ENCODE results near the gene CAMTA1.

The CAMTA1 gene

GRCh38 chr1:6939363-6939762 lies 154.1 kb downstream of the CAMTA1 start:
- CTCF ChIA-PET: no interaction called here
- TF ChIP-seq HDGF (IDR thresholded peaks at IDR 0.05; ENCODE audit: borderline replicate concordance): no peak
- no peak for TF ChIP-seq TARDBP (IDR thresholded peaks at IDR 0.05)

DNA sequence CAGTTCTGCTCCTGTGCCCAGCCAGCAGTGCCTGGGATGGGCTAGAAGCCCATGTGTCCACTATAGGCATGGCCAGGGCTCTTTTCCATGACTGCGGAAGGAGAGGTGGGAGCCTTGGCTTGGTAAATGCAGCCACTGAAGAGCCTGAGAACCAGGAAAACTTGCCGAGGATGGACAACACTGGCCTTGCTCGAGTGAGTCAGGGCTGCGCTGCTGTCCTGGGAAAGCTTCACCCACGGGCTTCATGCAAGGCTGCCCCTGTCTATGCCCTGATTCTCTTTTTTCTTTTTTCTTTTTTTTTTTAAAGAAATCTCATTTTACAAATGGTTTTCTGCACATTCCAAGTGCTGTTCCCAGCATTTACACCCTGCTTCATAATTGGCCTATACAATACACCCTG lies 156.5 kb downstream of the CAMTA1 start:
- no peak for TF ChIP-seq FOXM1 (IDR thresholded peaks at IDR 0.05; ENCODE audit: borderline replicate concordance)
- no peak for TF ChIP-seq NFRKB (IDR thresholded peaks at IDR 0.05)
- no peak for TF ChIP-seq ELF4 (IDR thresholded peaks at IDR 0.05)
- TF ChIP-seq SUZ12 (IDR thresholded peaks at IDR 0.05): no peak
- no peak for TF ChIP-seq ARNT (IDR thresholded peaks at IDR 0.05)
- TF ChIP-seq FOXA1 (IDR thresholded peaks at IDR 0.05): no peak
- no peak for TF ChIP-seq L3MBTL2 (conservative IDR thresholded peaks at IDR 0.05)
- no peak for TF ChIP-seq SP1 (IDR thresholded peaks at IDR 0.05)
- no peak for TF ChIP-seq ZNF384 (IDR thresholded peaks at IDR 0.05)
- no peak for TF ChIP-seq HDGF (IDR thresholded peaks at IDR 0.05; ENCODE audit: borderline replicate concordance)
- TF ChIP-seq, protein P1, sequence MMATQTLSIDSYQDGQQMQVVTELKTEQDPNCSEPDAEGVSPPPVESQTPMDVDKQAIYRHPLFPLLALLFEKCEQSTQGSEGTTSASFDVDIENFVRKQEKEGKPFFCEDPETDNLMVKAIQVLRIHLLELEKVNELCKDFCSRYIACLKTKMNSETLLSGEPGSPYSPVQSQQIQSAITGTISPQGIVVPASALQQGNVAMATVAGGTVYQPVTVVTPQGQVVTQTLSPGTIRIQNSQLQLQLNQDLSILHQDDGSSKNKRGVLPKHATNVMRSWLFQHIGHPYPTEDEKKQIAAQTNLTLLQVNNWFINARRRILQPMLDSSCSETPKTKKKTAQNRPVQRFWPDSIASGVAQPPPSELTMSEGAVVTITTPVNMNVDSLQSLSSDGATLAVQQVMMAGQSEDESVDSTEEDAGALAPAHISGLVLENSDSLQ (IDR thresholded peaks at IDR 0.05): no peak
- ChIA-PET CTCF (interaction anchor here (1.1 kb wide), 1 partner anchor 16 kb away, joined by 4 read pairs; no protein-coding TSS in a partner anchor), POLR2A (no interaction called here)
- no peak for DNase-seq (ENCODE audit: extremely low spot score)

More at GRCh38 chr1:6939363-6939762, 154.1 kb downstream of the CAMTA1 start:
- POLR2A ChIA-PET: no interaction called here
- DNase-seq (ENCODE audit: extremely low spot score): no peak

DNA sequence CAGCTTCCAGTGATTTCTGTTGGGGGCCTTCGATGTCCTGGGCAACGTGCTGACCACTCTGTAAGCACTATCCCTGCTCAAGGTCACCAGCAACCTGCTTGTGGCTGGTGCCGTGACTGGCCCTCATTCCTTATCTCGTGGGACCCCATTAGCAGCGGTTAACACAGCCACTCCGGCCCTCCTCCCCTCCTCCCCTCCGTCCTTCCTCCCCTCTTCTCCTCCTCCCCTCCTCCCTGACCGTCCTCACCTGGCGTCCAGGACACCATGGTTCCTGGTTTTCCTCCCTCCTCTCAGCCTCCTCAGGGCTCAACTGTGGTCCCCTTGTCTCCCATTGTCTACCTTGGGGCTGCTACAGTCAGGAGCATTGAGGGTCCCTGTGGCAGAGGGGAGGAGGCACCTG lies 157.7 kb downstream of the CAMTA1 start:
- DNase-seq (ENCODE audit: extremely low spot score): no peak
- ChIA-PET CTCF (no interaction called here), POLR2A (no interaction called here)
- TF ChIP-seq FOXA1 (IDR thresholded peaks at IDR 0.05) (no peak), TARDBP (IDR thresholded peaks at IDR 0.05) (no peak), L3MBTL2 (conservative IDR thresholded peaks at IDR 0.05) (no peak), FOXM1 (IDR thresholded peaks at IDR 0.05; ENCODE audit: borderline replicate concordance) (no peak), SP1 (IDR thresholded peaks at IDR 0.05) (no peak), ELF4 (IDR thresholded peaks at IDR 0.05) (no peak), BHLHE40 (IDR thresholded peaks at IDR 0.05; ENCODE audit: borderline replicate concordance) (no peak), SUZ12 (IDR thresholded peaks at IDR 0.05) (no peak), FOXK2 (IDR thresholded peaks at IDR 0.05) (no peak), NFRKB (IDR thresholded peaks at IDR 0.05) (no peak), ZNF384 (IDR thresholded peaks at IDR 0.05) (no peak), ARNT (IDR thresholded peaks at IDR 0.05) (no peak)
- TF ChIP-seq, protein P1 (IDR thresholded peaks at IDR 0.05): no peak

- ChIA-PET CTCF (no interaction called here), POLR2A (no interaction called here)
- no peak for DNase-seq (ENCODE audit: extremely low spot score)
- TF ChIP-seq FOXA1 (IDR thresholded peaks at IDR 0.05) (no peak), CTBP1 (IDR thresholded peaks at IDR 0.05; ENCODE audit: borderline replicate concordance) (no peak), ELF4 (IDR thresholded peaks at IDR 0.05) (no peak), FOXK2 (IDR thresholded peaks at IDR 0.05) (no peak), SP1 (IDR thresholded peaks at IDR 0.05) (no peak), TARDBP (IDR thresholded peaks at IDR 0.05) (no peak)
These were observed 159.2 kb downstream of the CAMTA1 start for GRCh38 chr1:6944434-6944833.

- ChIA-PET POLR2A (no interaction called here), CTCF (interaction anchor here (0.6 kb wide), 1 partner anchor 510 kb away, joined by 3 read pairs; no protein-coding TSS in a partner anchor)
- no peak for DNase-seq (ENCODE audit: extremely low spot score)
- TF ChIP-seq SP1 (IDR thresholded peaks at IDR 0.05) (no peak), HDGF (IDR thresholded peaks at IDR 0.05; ENCODE audit: borderline replicate concordance) (no peak), FOXM1 (IDR thresholded peaks at IDR 0.05; ENCODE audit: borderline replicate concordance) (no peak), FOXK2 (IDR thresholded peaks at IDR 0.05) (no peak), CTBP1 (IDR thresholded peaks at IDR 0.05; ENCODE audit: borderline replicate concordance) (no peak), SUZ12 (IDR thresholded peaks at IDR 0.05) (no peak)
These were observed 162.7 kb downstream of the CAMTA1 start for GRCh38 chr1:6947952-6948351.

DNA sequence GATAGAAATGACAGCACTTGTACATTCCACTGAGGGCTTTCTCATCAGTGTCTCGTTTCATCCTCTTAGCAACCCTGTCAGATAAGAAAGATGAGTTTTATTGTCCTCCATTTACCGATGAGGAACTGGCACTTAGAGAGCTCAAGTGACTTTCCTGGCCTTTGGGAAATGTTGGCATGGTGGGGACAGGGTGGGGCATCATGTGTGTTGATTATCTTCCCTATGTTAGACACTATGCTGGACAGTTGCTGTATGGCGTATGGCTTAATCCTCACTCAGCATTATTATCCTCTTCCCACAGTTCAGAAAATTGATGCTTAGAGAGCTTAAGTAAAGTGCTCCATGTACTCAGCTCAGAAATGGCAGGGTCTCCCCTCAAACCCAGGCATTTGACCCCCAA lies 163.2 kb downstream of the CAMTA1 start:
- TF ChIP-seq ARNT (IDR thresholded peaks at IDR 0.05) (no peak), ELF4 (IDR thresholded peaks at IDR 0.05) (no peak), ZNF384 (IDR thresholded peaks at IDR 0.05) (no peak), FOXM1 (IDR thresholded peaks at IDR 0.05; ENCODE audit: borderline replicate concordance) (no peak), BHLHE40 (IDR thresholded peaks at IDR 0.05; ENCODE audit: borderline replicate concordance) (no peak), LEF1 (IDR thresholded peaks at IDR 0.05; ENCODE audit: borderline replicate concordance) (no peak), SP1 (IDR thresholded peaks at IDR 0.05) (no peak), L3MBTL2 (conservative IDR thresholded peaks at IDR 0.05) (no peak), CTBP1 (IDR thresholded peaks at IDR 0.05; ENCODE audit: borderline replicate concordance) (no peak), HDGF (IDR thresholded peaks at IDR 0.05; ENCODE audit: borderline replicate concordance) (no peak), NFRKB (IDR thresholded peaks at IDR 0.05) (no peak), FOXK2 (IDR thresholded peaks at IDR 0.05) (no peak)
- TF ChIP-seq, protein P1 (IDR thresholded peaks at IDR 0.05): no peak
- DNase-seq (ENCODE audit: extremely low spot score): no peak
- CTCF ChIA-PET: interaction anchor here (0.6 kb wide), 1 partner anchor 511 kb away, joined by 3 read pairs; no protein-coding TSS in a partner anchor
- POLR2A ChIA-PET: no interaction called here

GRCh38 chr1:6948861-6949260 lies 163.6 kb downstream of the CAMTA1 start:
- ChIA-PET POLR2A (no interaction called here), CTCF (no interaction called here)
- no peak for DNase-seq (ENCODE audit: extremely low spot score)

More at GRCh38 chr1:6948861-6949260, 163.6 kb downstream of the CAMTA1 start:
- TF ChIP-seq ZNF384 (IDR thresholded peaks at IDR 0.05): no peak
- TF ChIP-seq L3MBTL2 (conservative IDR thresholded peaks at IDR 0.05): no peak
